ENCODE measurements around the gene BORCS5. TPM values are rescaled to one million over a fixed set of nuclear protein-coding genes. Genes with fewer than 3 reads are reported as not detected.

Gene BORCS5
- total and polyA plus RNA-seq, 2 of the 4 experiments (the other 2 are of a cell fraction), result 14.4 to 18.3 TPM

DNA sequence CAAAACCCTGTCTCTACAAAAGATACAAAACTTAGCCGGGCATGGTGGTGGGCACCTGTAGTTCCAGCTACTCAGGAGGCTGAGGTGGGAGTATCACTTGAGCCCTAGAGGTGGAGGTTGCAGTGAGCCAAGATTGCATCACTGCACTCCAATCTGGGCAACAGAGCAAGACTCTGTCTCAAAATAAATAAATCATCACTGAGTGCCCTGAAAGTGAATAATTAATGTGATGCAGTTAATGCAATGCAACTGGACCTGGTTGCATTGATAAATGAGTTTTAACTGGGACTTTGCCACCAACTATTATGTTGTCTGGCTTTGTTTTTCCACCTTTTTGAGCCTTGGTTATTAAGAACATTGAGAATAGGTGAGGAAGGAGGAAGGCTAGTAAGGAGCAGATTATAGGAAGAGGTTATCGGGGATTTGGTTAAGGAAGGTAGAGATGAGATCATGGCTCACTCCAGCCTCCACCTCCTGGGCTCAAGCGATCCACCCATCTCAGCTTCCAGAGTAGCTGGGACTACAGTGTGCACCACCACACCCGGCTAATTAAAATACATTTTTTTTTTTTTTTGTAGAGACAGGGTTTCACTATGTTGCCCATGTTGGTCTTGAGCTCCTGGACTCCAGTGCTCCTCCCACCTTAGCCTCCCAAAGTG is 8.0 kb downstream of the BORCS5 start:
- Histone ChIP-seq H2BK15ac (ENCODE audit: low read depth, low read length) (no peak overlapping the region), H3K9me1 (ENCODE audit: insufficient read depth, low read length) (no peaks in the 10 kb centered on the region; the same call in 1 of the 2 replicates), H3K23ac (ENCODE audit: low read depth, low read length) (no peak overlapping the region; the same call in 1 of the 2 replicates), H3K36me3 (ENCODE audit: control insufficient read depth, insufficient read depth, low read length) (peaks cover 4% of the 10 kb centered on the region), H4K8ac (ENCODE audit: low read depth in 2 of 2, low read length in 2 of 2) (no peak overlapping the region), H3K79me1 (ENCODE audit: low read depth in 1 of 2, low read length in 2 of 2) (peaks cover 16 to 19% of the 10 kb centered on the region in 2 experiments; a peak in 3 of 4 replicates), H4K91ac (ENCODE audit: insufficient read depth, low read depth, low read length) (no peak overlapping the region), H3K4me1 (ENCODE audit: control insufficient read depth, insufficient read depth, low read length) (peaks cover 6% of the 10 kb centered on the region), H2AFZ (replicated peaks; ENCODE audit: low read length, poor library complexity) (no peak overlapping the region), H3K56ac (ENCODE audit: extremely low read depth, insufficient read depth, low read length) (no peak overlapping the region), H3K9ac (ENCODE audit: low read depth, low read length) (no peak overlapping the region), H4K5ac (ENCODE audit: low read depth, low read length) (no peak overlapping the region), H3K4me3 (ENCODE audit: insufficient read depth, low read depth, low read length) (no peak overlapping the region), H2BK120ac (ENCODE audit: low read depth, low read length) (no peak overlapping the region), H3K4me2 (ENCODE audit: low read depth, low read length) (no peak overlapping the region), H3K14ac (replicated peaks; ENCODE audit: low read depth, low read length) (no peak overlapping the region), H3K27me3 (ENCODE audit: control insufficient read depth, insufficient read depth, low read length) (no peaks in the 10 kb centered on the region), H2BK5ac (ENCODE audit: low read depth, low read length, poor library complexity, severe bottlenecking) (no peak overlapping the region), H2AK5ac (ENCODE audit: low read depth, low read length) (no peak overlapping the region), H3K9me3 (ENCODE audit: control insufficient read depth, insufficient read depth, low read length) (no peaks in the 10 kb centered on the region), H2AK9ac (replicated peaks; ENCODE audit: low read depth, low read length, poor library complexity) (no peak overlapping the region), H3K18ac (ENCODE audit: low read depth, low read length) (no peak overlapping the region), H3K4ac (ENCODE audit: low read depth, low read length) (no peak overlapping the region), H3K27ac (ENCODE audit: insufficient read depth, low read length) (peak overlapping the region; percentile 43; the same call in 1 of the 2 replicates), H4K20me1 (ENCODE audit: insufficient read depth, low read length) (no peaks in the 10 kb centered on the region), H2BK20ac (ENCODE audit: low read depth, low read length) (no peak overlapping the region)
- ATAC-seq (ENCODE audit: low read depth) (no peak), DNase-seq (no peak)
- no TSS peak for BruUV-seq (replicated peaks)
- no peak for TF ChIP-seq MXI1 (IDR thresholded peaks at IDR 0.05; ENCODE audit: borderline replicate concordance, low read depth, low read length)
- in situ Hi-C loops (cut with MboI; ENCODE audit: low sequenced_read_pairs), result no loop called here
- dilution Hi-C loops (cut with HindIII; ENCODE audit: low sequenced_read_pairs, unreplicated experiment), result no loop called here
- intact Hi-C loops (cut with micrococcal nuclease), result no loop called here
- ChIA-PET CTCF (interaction anchor here (1.0 kb wide), 1 partner anchor 15 kb away, joined by 4 read pairs; the partner anchor contains the start of gene MANSC1), POLR2A (ENCODE audit: unreplicated experiment) (no interaction called here)
- WGBS, 2 experiments (ENCODE audit: extremely low coverage in 2 of 2, insufficient read length in 1 of 2), result no CpG with 5 or more reads among the region's 4 CpGs

Data from IMR-90 (cell line).